Measurements from ENCODE around the gene MOGAT1.

The MOGAT1 gene

DNA sequence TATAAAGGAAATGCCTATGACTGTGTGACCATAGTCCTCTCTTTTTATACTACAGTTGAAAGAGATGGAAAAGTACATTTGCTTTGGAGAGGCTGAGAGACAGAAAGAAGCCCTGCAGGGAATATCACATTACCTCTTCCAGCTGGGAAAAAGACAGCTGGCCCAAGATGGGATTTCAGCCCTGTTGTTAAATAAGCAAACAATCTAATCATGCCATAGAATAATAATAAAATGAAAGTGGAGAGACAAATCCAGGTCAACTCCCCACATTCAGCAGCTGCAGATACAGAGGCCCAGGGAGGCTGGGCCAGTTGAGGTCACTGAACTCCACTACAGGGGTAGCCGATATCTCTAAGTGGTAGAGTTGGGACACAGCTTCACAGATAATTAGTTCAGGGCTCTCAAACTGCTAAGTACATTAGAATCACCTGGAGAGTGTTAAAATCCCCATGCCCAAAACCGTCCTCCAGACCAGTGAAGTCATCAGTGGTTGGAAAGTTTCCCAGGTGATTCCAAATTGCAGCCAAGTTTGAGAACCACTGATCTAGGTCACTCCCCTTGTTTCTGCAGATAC, 81.9 kb downstream of the MOGAT1 start (continued):
- TF ChIP-seq, protein P1, sequence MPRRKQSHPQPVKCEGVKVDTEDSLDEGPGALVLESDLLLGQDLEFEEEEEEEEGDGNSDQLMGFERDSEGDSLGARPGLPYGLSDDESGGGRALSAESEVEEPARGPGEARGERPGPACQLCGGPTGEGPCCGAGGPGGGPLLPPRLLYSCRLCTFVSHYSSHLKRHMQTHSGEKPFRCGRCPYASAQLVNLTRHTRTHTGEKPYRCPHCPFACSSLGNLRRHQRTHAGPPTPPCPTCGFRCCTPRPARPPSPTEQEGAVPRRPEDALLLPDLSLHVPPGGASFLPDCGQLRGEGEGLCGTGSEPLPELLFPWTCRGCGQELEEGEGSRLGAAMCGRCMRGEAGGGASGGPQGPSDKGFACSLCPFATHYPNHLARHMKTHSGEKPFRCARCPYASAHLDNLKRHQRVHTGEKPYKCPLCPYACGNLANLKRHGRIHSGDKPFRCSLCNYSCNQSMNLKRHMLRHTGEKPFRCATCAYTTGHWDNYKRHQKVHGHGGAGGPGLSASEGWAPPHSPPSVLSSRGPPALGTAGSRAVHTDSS (tag by site-specific recombination; IDR thresholded peaks at IDR 0.05), result no peak
- TF ChIP-seq, protein P2, sequence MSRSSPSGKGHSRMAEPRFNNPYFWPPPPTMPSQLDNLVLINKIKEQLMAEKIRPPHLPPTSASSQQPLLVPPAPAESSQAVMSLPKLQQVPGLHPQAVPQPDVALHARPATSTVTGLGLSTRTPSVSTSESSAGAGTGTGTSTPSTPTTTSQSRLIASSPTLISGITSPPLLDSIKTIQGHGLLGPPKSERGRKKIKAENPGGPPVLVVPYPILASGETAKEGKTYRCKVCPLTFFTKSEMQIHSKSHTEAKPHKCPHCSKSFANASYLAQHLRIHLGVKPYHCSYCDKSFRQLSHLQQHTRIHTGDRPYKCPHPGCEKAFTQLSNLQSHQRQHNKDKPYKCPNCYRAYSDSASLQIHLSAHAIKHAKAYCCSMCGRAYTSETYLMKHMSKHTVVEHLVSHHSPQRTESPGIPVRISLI (tag by site-specific recombination; IDR thresholded peaks at IDR 0.05), result no peak
- TF ChIP-seq, protein P3, sequence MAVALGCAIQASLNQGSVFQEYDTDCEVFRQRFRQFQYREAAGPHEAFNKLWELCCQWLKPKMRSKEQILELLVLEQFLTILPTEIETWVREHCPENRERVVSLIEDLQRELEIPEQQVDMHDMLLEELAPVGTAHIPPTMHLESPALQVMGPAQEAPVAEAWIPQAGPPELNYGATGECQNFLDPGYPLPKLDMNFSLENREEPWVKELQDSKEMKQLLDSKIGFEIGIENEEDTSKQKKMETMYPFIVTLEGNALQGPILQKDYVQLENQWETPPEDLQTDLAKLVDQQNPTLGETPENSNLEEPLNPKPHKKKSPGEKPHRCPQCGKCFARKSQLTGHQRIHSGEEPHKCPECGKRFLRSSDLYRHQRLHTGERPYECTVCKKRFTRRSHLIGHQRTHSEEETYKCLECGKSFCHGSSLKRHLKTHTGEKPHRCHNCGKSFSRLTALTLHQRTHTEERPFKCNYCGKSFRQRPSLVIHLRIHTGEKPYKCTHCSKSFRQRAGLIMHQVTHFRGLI (tag by site-specific recombination; IDR thresholded peaks at IDR 0.05), result no peak
- TF ChIP-seq ZNF184 (tag by site-specific recombination; IDR thresholded peaks at IDR 0.05), result no peak
- TF ChIP-seq, protein P4, sequence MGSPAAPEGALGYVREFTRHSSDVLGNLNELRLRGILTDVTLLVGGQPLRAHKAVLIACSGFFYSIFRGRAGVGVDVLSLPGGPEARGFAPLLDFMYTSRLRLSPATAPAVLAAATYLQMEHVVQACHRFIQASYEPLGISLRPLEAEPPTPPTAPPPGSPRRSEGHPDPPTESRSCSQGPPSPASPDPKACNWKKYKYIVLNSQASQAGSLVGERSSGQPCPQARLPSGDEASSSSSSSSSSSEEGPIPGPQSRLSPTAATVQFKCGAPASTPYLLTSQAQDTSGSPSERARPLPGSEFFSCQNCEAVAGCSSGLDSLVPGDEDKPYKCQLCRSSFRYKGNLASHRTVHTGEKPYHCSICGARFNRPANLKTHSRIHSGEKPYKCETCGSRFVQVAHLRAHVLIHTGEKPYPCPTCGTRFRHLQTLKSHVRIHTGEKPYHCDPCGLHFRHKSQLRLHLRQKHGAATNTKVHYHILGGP (tag by site-specific recombination; IDR thresholded peaks at IDR 0.05), result no peak
- no peak for TF ChIP-seq ZNF830 (tag by site-specific recombination; IDR thresholded peaks at IDR 0.05; ENCODE audit: low read depth)
- TF ChIP-seq ZFP37 (tag by site-specific recombination; IDR thresholded peaks at IDR 0.05), result no peak
- no peak for TF ChIP-seq HOXD13 (CRISPR knock-in tag; IDR thresholded peaks at IDR 0.05; ENCODE audit: borderline replicate concordance)
- TF ChIP-seq ZBTB21 (tag by site-specific recombination; IDR thresholded peaks at IDR 0.05), result no peak
- TF ChIP-seq MEIS1 (CRISPR knock-in tag; IDR thresholded peaks at IDR 0.05; ENCODE audit: borderline replicate concordance), result no peak
- no peak for TF ChIP-seq ZBTB7A (tag by site-specific recombination; IDR thresholded peaks at IDR 0.05; ENCODE audit: low read depth)
- peak; percentile 91; the same call in 1 of the 2 replicates for TF ChIP-seq ZSCAN30 (tag by site-specific recombination; IDR thresholded peaks at IDR 0.05)
- TF ChIP-seq SCRT1 (tag by site-specific recombination; IDR thresholded peaks at IDR 0.05; ENCODE audit: borderline replicate concordance), result no peak
- no peak for TF ChIP-seq ZNF174 (tag by site-specific recombination; IDR thresholded peaks at IDR 0.05)
- TF ChIP-seq ZNF521 (tag by site-specific recombination; IDR thresholded peaks at IDR 0.05), result no peak
- TF ChIP-seq KLF9 (tag by site-specific recombination; IDR thresholded peaks at IDR 0.05; ENCODE audit: low read depth), result peak; percentile 41; the same call in 1 of the 2 replicates
- no peak for TF ChIP-seq GLI4 (tag by site-specific recombination; IDR thresholded peaks at IDR 0.05)
- no peak for TF ChIP-seq ZNF670 (tag by site-specific recombination; IDR thresholded peaks at IDR 0.05; ENCODE audit: low read depth)
- TF ChIP-seq ZNF548 (tag by site-specific recombination; IDR thresholded peaks at IDR 0.05), result no peak
- TF ChIP-seq, protein P5, sequence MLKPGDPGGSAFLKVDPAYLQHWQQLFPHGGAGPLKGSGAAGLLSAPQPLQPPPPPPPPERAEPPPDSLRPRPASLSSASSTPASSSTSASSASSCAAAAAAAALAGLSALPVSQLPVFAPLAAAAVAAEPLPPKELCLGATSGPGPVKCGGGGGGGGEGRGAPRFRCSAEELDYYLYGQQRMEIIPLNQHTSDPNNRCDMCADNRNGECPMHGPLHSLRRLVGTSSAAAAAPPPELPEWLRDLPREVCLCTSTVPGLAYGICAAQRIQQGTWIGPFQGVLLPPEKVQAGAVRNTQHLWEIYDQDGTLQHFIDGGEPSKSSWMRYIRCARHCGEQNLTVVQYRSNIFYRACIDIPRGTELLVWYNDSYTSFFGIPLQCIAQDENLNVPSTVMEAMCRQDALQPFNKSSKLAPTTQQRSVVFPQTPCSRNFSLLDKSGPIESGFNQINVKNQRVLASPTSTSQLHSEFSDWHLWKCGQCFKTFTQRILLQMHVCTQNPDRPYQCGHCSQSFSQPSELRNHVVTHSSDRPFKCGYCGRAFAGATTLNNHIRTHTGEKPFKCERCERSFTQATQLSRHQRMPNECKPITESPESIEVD (tag by site-specific recombination; IDR thresholded peaks at IDR 0.05), result peak; percentile 67
- no peak for TF ChIP-seq ZNF138 (tag by site-specific recombination; IDR thresholded peaks at IDR 0.05; ENCODE audit: borderline replicate concordance)
- TF ChIP-seq, protein P6, sequence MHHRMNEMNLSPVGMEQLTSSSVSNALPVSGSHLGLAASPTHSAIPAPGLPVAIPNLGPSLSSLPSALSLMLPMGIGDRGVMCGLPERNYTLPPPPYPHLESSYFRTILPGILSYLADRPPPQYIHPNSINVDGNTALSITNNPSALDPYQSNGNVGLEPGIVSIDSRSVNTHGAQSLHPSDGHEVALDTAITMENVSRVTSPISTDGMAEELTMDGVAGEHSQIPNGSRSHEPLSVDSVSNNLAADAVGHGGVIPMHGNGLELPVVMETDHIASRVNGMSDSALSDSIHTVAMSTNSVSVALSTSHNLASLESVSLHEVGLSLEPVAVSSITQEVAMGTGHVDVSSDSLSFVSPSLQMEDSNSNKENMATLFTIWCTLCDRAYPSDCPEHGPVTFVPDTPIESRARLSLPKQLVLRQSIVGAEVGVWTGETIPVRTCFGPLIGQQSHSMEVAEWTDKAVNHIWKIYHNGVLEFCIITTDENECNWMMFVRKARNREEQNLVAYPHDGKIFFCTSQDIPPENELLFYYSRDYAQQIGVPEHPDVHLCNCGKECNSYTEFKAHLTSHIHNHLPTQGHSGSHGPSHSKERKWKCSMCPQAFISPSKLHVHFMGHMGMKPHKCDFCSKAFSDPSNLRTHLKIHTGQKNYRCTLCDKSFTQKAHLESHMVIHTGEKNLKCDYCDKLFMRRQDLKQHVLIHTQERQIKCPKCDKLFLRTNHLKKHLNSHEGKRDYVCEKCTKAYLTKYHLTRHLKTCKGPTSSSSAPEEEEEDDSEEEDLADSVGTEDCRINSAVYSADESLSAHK (tag by site-specific recombination; IDR thresholded peaks at IDR 0.05), result no peak
- no peak for TF ChIP-seq ZNF423 (tag by site-specific recombination; IDR thresholded peaks at IDR 0.05)
- TF ChIP-seq, protein P7, sequence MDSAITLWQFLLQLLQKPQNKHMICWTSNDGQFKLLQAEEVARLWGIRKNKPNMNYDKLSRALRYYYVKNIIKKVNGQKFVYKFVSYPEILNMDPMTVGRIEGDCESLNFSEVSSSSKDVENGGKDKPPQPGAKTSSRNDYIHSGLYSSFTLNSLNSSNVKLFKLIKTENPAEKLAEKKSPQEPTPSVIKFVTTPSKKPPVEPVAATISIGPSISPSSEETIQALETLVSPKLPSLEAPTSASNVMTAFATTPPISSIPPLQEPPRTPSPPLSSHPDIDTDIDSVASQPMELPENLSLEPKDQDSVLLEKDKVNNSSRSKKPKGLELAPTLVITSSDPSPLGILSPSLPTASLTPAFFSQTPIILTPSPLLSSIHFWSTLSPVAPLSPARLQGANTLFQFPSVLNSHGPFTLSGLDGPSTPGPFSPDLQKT (IDR thresholded peaks at IDR 0.05; ENCODE audit: borderline replicate concordance, low read depth, low read length), result no peak
- no peak for TF ChIP-seq ZNF660 (tag by site-specific recombination; IDR thresholded peaks at IDR 0.05)
- TF ChIP-seq ZNF2 (tag by site-specific recombination; IDR thresholded peaks at IDR 0.05), result 0 out of 2 replicates have a peak, but pooled peaks have one; percentile 13
- TF ChIP-seq ZNF112 (tag by site-specific recombination; IDR thresholded peaks at IDR 0.05), result no peak
- TF ChIP-seq ZNF48 (tag by site-specific recombination; IDR thresholded peaks at IDR 0.05), result no peak
- no peak for TF ChIP-seq ZNF341 (tag by site-specific recombination; IDR thresholded peaks at IDR 0.05; ENCODE audit: low read depth)
- TF ChIP-seq ZXDB (tag by site-specific recombination; IDR thresholded peaks at IDR 0.05), result 0 out of 2 replicates have a peak, but pooled peaks have one; percentile 55

All from HEK293 (cell line).